H1 (cell line): ENCODE measurements around the gene INTS1. TPM values are rescaled to one million over a fixed set of nuclear protein-coding genes. Genes with fewer than 3 reads are reported as not detected.

Experiments
- EZH2 ChIP-seq: fragments of 200-600 bp; sonication (generic); IDR thresholded peaks from 2 replicates; pipeline ENCODE4 v1.7.1; 2012; ENCODE audit warnings: low read depth, mild to moderate bottlenecking, moderate library complexity, low read length, inconsistent platforms; ENCODE audit not compliant: severe bottlenecking
- JUN ChIP-seq: IDR thresholded peaks from 2 replicates; pipeline ENCODE4 v1.6.1; 2011; ENCODE audit warnings: low read depth, mild to moderate bottlenecking, improper control_type of control experiment, low read length
- YY1 ChIP-seq: IDR thresholded peaks from 2 replicates; pipeline ENCODE4 v1.6.1; 2011; ENCODE audit warnings: low read depth, mild to moderate bottlenecking, low read length
- polyA plus RNA-seq, 7 experiments: library from polyadenylated mRNA; depleted of rRNA in 3 of 7; stranded (reverse) in 5 of 7; unstranded in 2 of 7; fragments of >200 nt in 5 of 7; fragments of 200-250 nt in 2 of 7; gene quantifications; 1 replicate in 5 of 7; 2 replicates in 1 of 7; 4 replicates in 1 of 7; pipeline versions ENCODE4 v1.2.1 to v1.2.3, GENCODE V29; 2011 to 2013; ENCODE audit warnings: missing spikeins in 2 of 7, mixed read lengths in 2 of 7
- total RNA-seq: library from RNA; stranded (reverse); fragmentation: NEBNext Ultra II Directional; extraction: Animal tissue kit (Norgen Biotek cat#: 25700); gene quantifications from 2 replicates; pipeline ENCODE4 v1.2.1, GENCODE V29; 2021

Gene INTS1
- total and polyA plus RNA-seq, 2 of the 8 experiments (the other 6 are each of a cell fraction or from before 2014, with no cell fraction given): 76.9 to 104 TPM

DNA sequence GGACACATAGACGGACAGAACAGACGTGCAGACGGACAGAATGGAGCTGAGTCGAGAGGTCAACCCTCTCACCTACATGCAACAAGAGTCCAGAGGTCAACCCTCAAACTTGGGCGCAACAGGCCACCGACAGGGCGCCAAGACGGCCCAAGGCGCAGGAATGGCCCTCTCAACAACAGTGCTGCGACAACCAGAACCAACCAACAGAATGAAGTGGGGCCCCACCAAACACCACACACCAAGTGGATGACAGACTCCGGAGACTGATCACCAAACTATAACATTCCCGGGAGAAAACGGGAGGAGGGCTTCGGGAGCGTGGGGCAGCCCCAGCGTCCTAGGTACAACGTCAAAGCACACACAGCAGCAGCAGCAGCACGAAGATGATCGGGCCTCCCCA lies 13.4 kb downstream of the INTS1 start (continued):
- no peak for TF ChIP-seq JUN
- no peak for TF ChIP-seq EZH2
- no peak for TF ChIP-seq YY1
